Astrocyte (in vitro differentiated cells and primary cell): ENCODE results near the gene GPR162. TPM values are rescaled to one million over a fixed set of nuclear protein-coding genes. Genes with fewer than 3 reads are reported as not detected.

Experiments used
- DNase-seq: peaks from one replicate; pipeline ENCODE4 v3.0.0-alpha.2; 2010; ENCODE audit warnings: low read depth
- FAIRE-seq: peaks from 2 replicates; lab custom pipeline; 2011; peaks lifted over from hg19 to GRCh38; lab: Jason Lieb, UNC
- H2AFZ ChIP-seq: 2 replicates; pipeline ENCODE4 v1.6.0; 2012; ENCODE audit warnings: low read depth, low read length, inconsistent platforms
- H3K27ac ChIP-seq: 2 replicates; pipeline ENCODE4 v1.5.1; 2011; ENCODE audit warnings: low read depth, low read length, inconsistent platforms
- H3K27me3 ChIP-seq: 2 replicates; pipeline ENCODE4 v1.6.0; 2011; ENCODE audit warnings: low read length, inconsistent platforms; ENCODE audit not compliant: insufficient read depth
- H3K36me3 ChIP-seq: 2 replicates; pipeline ENCODE4 v1.5.1; 2011; ENCODE audit warnings: low read length, inconsistent platforms; ENCODE audit not compliant: insufficient read depth
- H3K4me1 ChIP-seq: 2 replicates; pipeline ENCODE4 v1.5.1; 2011; ENCODE audit warnings: low read length, inconsistent platforms; ENCODE audit not compliant: insufficient read depth
- H3K4me2 ChIP-seq: 2 replicates; pipeline ENCODE4 v1.6.0; 2012; ENCODE audit warnings: low read length, inconsistent platforms
- H3K4me3 ChIP-seq: 2 replicates; pipeline ENCODE4 v1.5.1; 2011; ENCODE audit warnings: low read depth, mild to moderate bottlenecking, low read length, inconsistent platforms; ENCODE audit not compliant: insufficient read depth
- H3K79me2 ChIP-seq: 2 replicates; pipeline ENCODE4 v1.6.0; 2012; ENCODE audit warnings: mild to moderate bottlenecking, low read length, inconsistent platforms; ENCODE audit not compliant: insufficient read depth
- H3K9ac ChIP-seq: 2 replicates; pipeline ENCODE4 v1.6.0; 2012; ENCODE audit warnings: mild to moderate bottlenecking, low read length, inconsistent platforms
- H3K9me3 ChIP-seq: 2 replicates; pipeline ENCODE4 v1.5.1; 2012; ENCODE audit warnings: low read depth, mild to moderate bottlenecking, low read length, inconsistent platforms; ENCODE audit not compliant: insufficient read depth
- H4K20me1 ChIP-seq: 2 replicates; pipeline ENCODE4 v1.6.0; 2012; ENCODE audit warnings: low read length, inconsistent platforms; ENCODE audit not compliant: insufficient read depth
- H3K27ac Mint-ChIP-seq: one replicate; pipeline ENCODE4 v1.8.0; 2021; ENCODE audit warnings: mild to moderate bottlenecking, mixed read lengths; ENCODE audit not compliant: unreplicated experiment
- H3K27me3 Mint-ChIP-seq: one replicate; pipeline ENCODE4 v1.8.0; 2021; ENCODE audit warnings: low read depth, mixed read lengths; ENCODE audit not compliant: unreplicated experiment
- H3K36me3 Mint-ChIP-seq: one replicate; pipeline ENCODE4 v1.8.0; 2021; ENCODE audit warnings: low read depth, mixed read lengths; ENCODE audit not compliant: unreplicated experiment
- H3K4me1 Mint-ChIP-seq: one replicate; pipeline ENCODE4 v1.8.0; 2021; ENCODE audit warnings: low read depth, mixed read lengths; ENCODE audit not compliant: unreplicated experiment
- H3K4me3 Mint-ChIP-seq: one replicate; pipeline ENCODE4 v1.8.0; 2021; ENCODE audit warnings: mild to moderate bottlenecking, moderate library complexity, mixed read lengths; ENCODE audit not compliant: unreplicated experiment
- H3K9me3 Mint-ChIP-seq: one replicate; pipeline ENCODE4 v1.8.0; 2021; ENCODE audit warnings: mild to moderate bottlenecking, mixed read lengths; ENCODE audit not compliant: unreplicated experiment
- CTCF ChIP-seq: IDR thresholded peaks from 2 replicates; pipeline ENCODE4 v1.5.1; 2011; ENCODE audit warnings: low read depth, mild to moderate bottlenecking, inconsistent platforms, low read length, moderate library complexity; ENCODE audit not compliant: insufficient read depth
- EZH2 ChIP-seq: IDR thresholded peaks from 2 replicates; pipeline ENCODE4 v1.6.1; 2012; ENCODE audit warnings: mild to moderate bottlenecking, low read length, inconsistent platforms; ENCODE audit not compliant: insufficient read depth
- total RNA-seq: library from RNA; stranded (reverse); gene quantifications from 2 replicates; pipeline ENCODE4 v1.2.1, GENCODE V29; 2021

Gene GPR162
- total RNA-seq, 1 donor from 2014 or later, result 6.2 TPM

- peaks cover 16% of the 10 kb centered on the region for H3K79me2 ChIP-seq
- no peak for FAIRE-seq
- H3K36me3 Mint-ChIP-seq, result peaks cover 10% of the 10 kb centered on the region
These were observed 12.6 kb downstream of the GPR162 start for GRCh38 chr12:6834254-6834653.

GRCh38 chr12:6834873-6835272 is 13.3 kb downstream of the GPR162 start:
- FAIRE-seq (no peak), DNase-seq (no peak)
- H3K9me3 Mint-ChIP-seq, result no peaks in the 10 kb centered on the region
- H3K27me3 Mint-ChIP-seq, result no peaks in the 10 kb centered on the region
- no peak overlapping the region for H3K9ac ChIP-seq
- peaks cover 37% of the 10 kb centered on the region for H3K36me3 ChIP-seq
- H3K9me3 ChIP-seq, result no peaks in the 10 kb centered on the region
- TF ChIP-seq EZH2, result no peak
- TF ChIP-seq CTCF, result no peak
- no peak overlapping the region for H3K4me3 Mint-ChIP-seq
- H3K79me2 ChIP-seq, result peaks cover 10% of the 10 kb centered on the region
- H3K4me1 Mint-ChIP-seq, result no peaks in the 10 kb centered on the region
- H3K27ac Mint-ChIP-seq, result no peak overlapping the region
- no peaks in the 10 kb centered on the region for H3K27me3 ChIP-seq
- no peak overlapping the region for H2AFZ ChIP-seq
- no peak overlapping the region for H3K4me2 ChIP-seq
- H3K4me3 ChIP-seq, result no peak overlapping the region
- H3K4me1 ChIP-seq, result peaks cover 4% of the 10 kb centered on the region
- H3K27ac ChIP-seq, result no peak overlapping the region
- peaks cover 27% of the 10 kb centered on the region for H4K20me1 ChIP-seq
- H3K36me3 Mint-ChIP-seq, result peaks cover 10% of the 10 kb centered on the region

More at GRCh38 chr12:6834254-6834653, 12.6 kb downstream of the GPR162 start:
- TF ChIP-seq CTCF (no peak), EZH2 (no peak)
- Histone ChIP-seq H3K36me3 (peaks cover 35% of the 10 kb centered on the region), H4K20me1 (peaks cover 27% of the 10 kb centered on the region), H2AFZ (no peak overlapping the region), H3K27ac (no peak overlapping the region), H3K4me2 (no peak overlapping the region), H3K9ac (no peak overlapping the region), H3K4me1 (peaks cover 6% of the 10 kb centered on the region), H3K27me3 (no peaks in the 10 kb centered on the region), H3K9me3 (no peaks in the 10 kb centered on the region), H3K4me3 (no peak overlapping the region)
- Mint-ChIP-seq H3K27ac (no peak overlapping the region), H3K4me3 (no peak overlapping the region), H3K4me1 (no peaks in the 10 kb centered on the region), H3K9me3 (no peaks in the 10 kb centered on the region), H3K27me3 (no peaks in the 10 kb centered on the region)
- DNase-seq, result no peak

DNA sequence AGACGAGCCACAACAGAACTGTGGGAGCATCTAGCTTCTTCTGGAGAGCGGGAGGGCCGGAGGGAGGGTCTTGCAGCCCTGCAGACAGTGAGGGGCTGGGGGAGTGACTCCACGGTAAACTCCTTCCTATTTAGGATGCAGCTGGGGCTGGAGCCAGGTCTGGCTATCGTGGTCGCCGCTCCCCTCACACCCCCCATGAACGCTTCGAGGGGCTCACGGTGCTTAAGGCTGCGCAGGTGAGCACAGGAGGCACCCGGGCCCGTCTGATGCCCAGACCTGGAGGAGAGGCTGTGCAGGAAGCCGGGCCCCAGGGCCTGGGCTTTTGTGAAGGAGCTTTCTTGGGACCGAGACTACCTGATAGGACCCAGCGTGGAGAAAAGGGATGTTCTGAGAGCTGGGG is 15.2 kb downstream of the GPR162 start:
- H2AFZ ChIP-seq, result no peak overlapping the region
- no peaks in the 10 kb centered on the region for H3K9me3 ChIP-seq
- peaks cover 35% of the 10 kb centered on the region for H3K36me3 ChIP-seq
- H4K20me1 ChIP-seq, result peaks cover 24% of the 10 kb centered on the region
- peaks cover 7% of the 10 kb centered on the region for H3K36me3 Mint-ChIP-seq
- no peak overlapping the region for H3K9ac ChIP-seq
- H3K27me3 Mint-ChIP-seq, result no peaks in the 10 kb centered on the region
- DNase-seq, result no peak
- H3K4me1 Mint-ChIP-seq, result no peaks in the 10 kb centered on the region
- no peak overlapping the region for H3K4me3 ChIP-seq
- H3K4me3 Mint-ChIP-seq, result no peak overlapping the region
- H3K27ac ChIP-seq, result no peak overlapping the region
- no peaks in the 10 kb centered on the region for H3K9me3 Mint-ChIP-seq
- no peak overlapping the region for H3K27ac Mint-ChIP-seq
- H3K4me1 ChIP-seq, result no peaks in the 10 kb centered on the region
- H3K27me3 ChIP-seq, result no peaks in the 10 kb centered on the region
- FAIRE-seq, result no peak
- H3K79me2 ChIP-seq, result no peaks in the 10 kb centered on the region
- no peak for TF ChIP-seq EZH2
- TF ChIP-seq CTCF, result no peak
- H3K4me2 ChIP-seq, result no peak overlapping the region
